ENCODE data around the gene SH2D3C. TPM values are rescaled to one million over a fixed set of nuclear protein-coding genes. Genes with fewer than 3 reads are reported as not detected.

Gene SH2D3C
- total RNA-seq, 2 donors from 2014 or later, result 15.9 to 27.2 TPM

DNA sequence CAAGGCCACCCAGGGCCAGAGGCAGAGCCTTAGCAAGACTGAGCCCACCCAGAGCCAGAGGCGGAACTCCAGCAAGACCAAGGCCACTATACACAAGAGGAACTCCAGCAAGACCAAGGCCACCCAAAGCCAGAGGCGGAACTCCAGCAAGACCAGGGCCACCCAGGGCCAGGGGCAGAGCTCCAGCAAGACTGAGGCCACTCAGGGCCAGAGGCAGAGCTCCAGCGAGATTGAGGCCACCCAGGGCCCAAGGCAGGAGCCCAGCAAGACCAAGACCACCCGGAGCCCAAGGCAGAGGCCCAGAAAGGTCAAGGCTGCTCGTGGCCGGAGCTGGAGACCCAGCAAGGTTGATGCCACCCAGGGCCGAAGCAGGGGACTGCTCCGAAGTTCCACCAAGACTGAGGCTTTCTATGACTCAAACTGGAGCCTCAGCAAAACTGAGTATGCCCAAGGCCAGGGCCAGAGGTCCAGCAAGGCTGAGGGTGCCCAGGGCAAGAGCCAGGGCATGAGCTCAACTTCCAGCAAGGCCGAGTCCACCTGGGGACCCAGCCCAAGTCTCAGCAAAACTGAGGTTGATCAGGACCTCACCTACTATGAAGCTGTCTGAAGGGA lies 47.6 kb downstream of the SH2D3C start:
- peak overlapping the region; percentile 43 for H3K27ac Mint-ChIP-seq
- H3K27me3 Mint-ChIP-seq, result no peaks in the 10 kb centered on the region
- no peaks in the 10 kb centered on the region for H3K36me3 Mint-ChIP-seq (ENCODE audit: low read depth)
- no peak overlapping the region for H3K4me3 Mint-ChIP-seq
- no peaks in the 10 kb centered on the region for H3K9me3 ChIP-seq (ENCODE audit: control insufficient read depth, low read length, poor library complexity, severe bottlenecking)
- peaks cover 14% of the 10 kb centered on the region for H3K4me1 Mint-ChIP-seq
- no peak for ATAC-seq
- DNase-seq, result no peak

DNA sequence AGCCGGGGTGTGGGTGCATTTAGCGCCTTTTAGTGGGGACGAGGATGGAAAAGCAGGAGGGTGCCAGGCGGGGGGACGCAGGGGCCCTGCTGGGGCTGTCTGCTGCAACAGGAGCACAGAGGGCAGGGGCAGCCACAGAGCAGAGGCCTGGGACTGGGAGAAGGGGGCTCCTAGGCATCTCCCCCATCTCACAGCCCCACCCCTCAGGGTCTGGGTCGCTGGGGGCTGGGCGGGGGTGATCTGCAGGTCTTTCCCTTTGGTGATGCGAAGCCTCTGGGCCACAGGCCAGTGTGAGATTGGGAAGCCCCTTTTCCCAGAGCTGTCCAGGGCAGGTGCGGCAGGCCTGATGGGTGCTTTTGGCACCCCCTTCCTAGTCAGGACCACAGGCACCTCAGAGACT lies 48.2 kb downstream of the SH2D3C start:
- no peak overlapping the region for H3K4me3 Mint-ChIP-seq
- DNase-seq, result no peak
- H3K9me3 ChIP-seq (ENCODE audit: control insufficient read depth, low read length, poor library complexity, severe bottlenecking), result no peaks in the 10 kb centered on the region
- no peak for ATAC-seq
- H3K4me1 Mint-ChIP-seq, result peaks cover 13% of the 10 kb centered on the region
- no peaks in the 10 kb centered on the region for H3K36me3 Mint-ChIP-seq (ENCODE audit: low read depth)
- no peak overlapping the region for H3K27ac Mint-ChIP-seq
- no peaks in the 10 kb centered on the region for H3K27me3 Mint-ChIP-seq

DNA sequence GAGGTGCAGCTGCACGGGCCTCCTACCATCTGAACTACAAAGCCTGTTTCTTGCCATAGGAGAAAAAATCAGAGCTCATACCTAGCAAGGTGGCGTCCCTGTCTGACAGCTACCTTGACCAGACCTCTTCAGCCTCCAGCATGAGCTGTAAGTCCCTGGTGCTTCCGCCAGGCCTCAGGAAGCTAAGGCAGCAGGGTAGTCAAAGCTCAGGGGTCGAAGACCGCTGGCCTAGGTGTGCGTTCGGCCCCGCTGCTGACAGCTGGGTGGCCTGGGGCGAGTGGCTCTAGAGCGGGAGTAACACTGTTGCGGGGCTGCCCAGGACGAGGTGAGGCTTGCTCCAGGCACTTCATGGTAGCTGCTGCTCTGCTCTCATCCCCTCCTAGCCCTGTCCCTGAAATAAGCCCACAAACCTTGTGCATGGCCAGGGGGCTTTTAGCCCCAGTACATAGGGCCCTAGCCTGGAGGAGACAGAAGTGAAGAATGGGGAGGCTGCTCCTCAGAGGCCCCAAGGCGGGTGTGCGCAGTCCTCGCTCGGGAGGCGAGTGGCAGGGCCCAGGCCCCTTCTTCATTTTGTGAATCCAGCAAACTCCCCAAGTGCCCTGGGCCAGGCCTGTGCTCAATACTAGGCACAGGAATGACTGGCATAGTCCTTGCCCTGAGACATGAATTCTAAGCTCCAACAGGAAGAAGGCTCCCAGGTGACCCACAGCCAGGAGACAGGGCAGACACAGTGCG lies 48.8 kb downstream of the SH2D3C start:
- no peak overlapping the region for H3K27ac Mint-ChIP-seq
- H3K4me3 Mint-ChIP-seq, result no peak overlapping the region
- no peak for ATAC-seq
- H3K9me3 ChIP-seq (ENCODE audit: control insufficient read depth, low read length, poor library complexity, severe bottlenecking), result no peaks in the 10 kb centered on the region
- peaks cover 12% of the 10 kb centered on the region for H3K4me1 Mint-ChIP-seq
- DNase-seq, result no peak
- no peaks in the 10 kb centered on the region for H3K27me3 Mint-ChIP-seq
- H3K36me3 Mint-ChIP-seq (ENCODE audit: low read depth), result no peaks in the 10 kb centered on the region

DNA sequence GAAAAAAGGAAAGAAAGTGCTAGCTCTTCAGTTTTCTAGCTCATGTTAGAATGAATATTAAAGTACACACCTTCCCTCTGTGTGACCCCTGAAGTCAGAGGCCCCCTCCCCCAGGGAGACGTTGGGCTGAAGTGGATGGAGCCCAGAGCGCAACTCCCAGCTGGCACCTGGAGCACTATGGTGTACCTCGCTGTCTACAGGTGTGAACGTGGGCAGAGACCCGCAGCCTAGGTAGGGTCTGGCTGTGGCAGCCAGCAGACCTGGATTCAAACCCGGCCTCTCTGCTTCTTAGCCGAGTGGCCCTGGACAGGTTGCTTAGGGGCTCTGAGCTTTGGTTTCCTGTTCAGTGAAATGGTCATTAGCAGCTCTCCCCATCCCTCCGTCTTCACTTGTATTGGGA lies 49.7 kb downstream of the SH2D3C start:
- no peaks in the 10 kb centered on the region for H3K36me3 Mint-ChIP-seq (ENCODE audit: low read depth)
- ATAC-seq, result no peak
- peak overlapping the region; percentile 16 for H3K27ac Mint-ChIP-seq
- H3K4me3 Mint-ChIP-seq, result no peak overlapping the region
- H3K4me1 Mint-ChIP-seq, result peaks cover 9% of the 10 kb centered on the region
- no peaks in the 10 kb centered on the region for H3K9me3 ChIP-seq (ENCODE audit: control insufficient read depth, low read length, poor library complexity, severe bottlenecking)
- peaks cover 4% of the 10 kb centered on the region for H3K27me3 Mint-ChIP-seq
- DNase-seq, result no peak

DNA sequence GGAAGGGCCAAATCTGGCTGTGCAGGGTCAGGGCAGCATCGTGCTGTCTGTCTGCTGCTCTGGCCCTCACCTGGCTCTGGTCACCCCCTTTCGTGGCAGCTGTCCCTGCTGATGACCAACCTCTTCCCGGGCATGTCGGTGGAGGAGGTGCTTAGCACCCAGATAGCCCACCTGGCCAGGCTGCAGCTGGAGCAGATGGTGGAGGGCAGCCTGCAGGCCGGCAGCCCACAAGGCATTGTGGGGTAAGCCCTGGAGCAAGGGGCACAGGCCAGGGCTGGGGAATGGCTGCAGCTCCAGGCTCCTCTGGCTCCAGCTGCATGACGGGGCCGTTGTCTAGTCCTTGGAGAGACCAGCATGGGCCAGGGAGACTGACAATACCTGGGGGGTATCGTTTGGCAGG lies 51.6 kb downstream of the SH2D3C start:
- H3K4me1 Mint-ChIP-seq, result peaks cover 2% of the 10 kb centered on the region
- H3K27me3 Mint-ChIP-seq, result peaks cover 6% of the 10 kb centered on the region
- no peaks in the 10 kb centered on the region for H3K9me3 ChIP-seq (ENCODE audit: control insufficient read depth, low read length, poor library complexity, severe bottlenecking)
- DNase-seq (no peak), ATAC-seq (no peak)
- no peak overlapping the region for H3K4me3 Mint-ChIP-seq
- no peak overlapping the region for H3K27ac Mint-ChIP-seq
- no peaks in the 10 kb centered on the region for H3K36me3 Mint-ChIP-seq (ENCODE audit: low read depth)

DNA sequence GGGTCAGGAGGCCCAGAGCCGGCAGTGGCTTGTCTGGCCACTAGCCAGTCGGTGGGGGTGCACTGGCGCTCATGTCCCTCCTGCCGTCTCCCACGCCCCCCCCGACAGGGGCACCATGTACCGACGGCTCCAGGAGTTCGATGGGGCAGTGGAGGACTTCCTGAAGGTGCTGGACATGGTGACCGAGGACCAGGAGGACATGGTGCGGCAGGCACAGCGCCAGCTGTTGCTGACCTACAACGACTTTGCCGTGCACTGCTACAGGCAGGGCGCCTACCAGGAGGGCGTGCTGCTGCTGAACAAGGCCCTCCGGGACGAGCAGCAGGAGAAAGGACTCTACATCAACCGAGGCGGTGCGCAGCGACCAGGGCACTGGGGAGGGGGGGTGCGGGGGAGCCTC lies 54.5 kb downstream of the SH2D3C start:
- ATAC-seq (no peak), DNase-seq (no peak)
- Mint-ChIP-seq H3K36me3 (ENCODE audit: low read depth) (no peaks in the 10 kb centered on the region), H3K4me3 (no peak overlapping the region), H3K27ac (no peak overlapping the region), H3K27me3 (peaks cover 6% of the 10 kb centered on the region), H3K4me1 (peaks cover 19% of the 10 kb centered on the region)
- no peaks in the 10 kb centered on the region for H3K9me3 ChIP-seq (ENCODE audit: control insufficient read depth, low read length, poor library complexity, severe bottlenecking)

DNA sequence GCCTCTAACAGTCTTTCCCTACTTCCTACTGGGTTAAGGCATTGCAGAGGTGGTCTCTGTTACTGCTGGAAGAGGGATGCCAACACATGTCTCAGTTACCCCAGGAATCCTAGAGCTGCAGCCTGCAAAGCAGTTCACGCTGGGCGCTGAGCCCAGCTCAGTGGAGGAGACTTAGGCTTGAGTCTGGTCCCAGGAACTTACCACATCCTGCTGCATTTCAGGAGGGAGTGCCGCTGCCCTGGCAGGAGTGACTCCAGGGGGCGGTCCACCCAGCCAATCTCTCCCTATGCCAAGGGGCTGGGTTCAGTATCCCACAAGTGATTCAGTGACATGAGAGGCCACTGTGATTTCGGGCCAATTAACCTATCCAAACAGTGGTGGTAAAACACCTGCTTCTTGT lies 55.0 kb downstream of the SH2D3C start:
- no peak for ATAC-seq
- Mint-ChIP-seq H3K27ac (no peak overlapping the region), H3K4me1 (peaks cover 19% of the 10 kb centered on the region), H3K36me3 (ENCODE audit: low read depth) (no peaks in the 10 kb centered on the region), H3K4me3 (no peak overlapping the region), H3K27me3 (peaks cover 6% of the 10 kb centered on the region)
- no peak for DNase-seq
- H3K9me3 ChIP-seq (ENCODE audit: control insufficient read depth, low read length, poor library complexity, severe bottlenecking), result no peaks in the 10 kb centered on the region

DNA sequence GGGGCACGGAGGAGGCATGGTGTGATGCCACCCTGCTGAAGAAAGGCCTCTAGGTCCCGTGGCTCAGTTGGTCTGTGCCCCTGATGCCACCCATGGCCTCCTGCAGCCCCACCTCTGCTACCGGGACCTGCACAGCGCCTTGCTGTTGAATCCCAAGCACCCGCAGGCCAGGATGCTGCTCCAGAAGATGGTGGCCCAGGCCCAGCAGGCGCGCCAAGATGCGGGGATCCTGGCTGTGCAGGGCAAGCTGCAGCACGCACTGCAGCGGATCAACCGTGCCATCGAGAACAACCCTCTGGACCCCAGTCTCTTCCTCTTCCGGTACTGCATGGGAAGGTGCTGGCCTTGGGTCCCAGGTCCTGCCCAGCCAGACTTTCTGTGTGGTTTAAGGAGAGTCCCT lies 55.5 kb downstream of the SH2D3C start:
- Mint-ChIP-seq H3K27ac (no peak overlapping the region), H3K4me3 (no peak overlapping the region), H3K27me3 (peaks cover 6% of the 10 kb centered on the region), H3K4me1 (peaks cover 19% of the 10 kb centered on the region), H3K36me3 (ENCODE audit: low read depth) (no peaks in the 10 kb centered on the region)
- H3K9me3 ChIP-seq (ENCODE audit: control insufficient read depth, low read length, poor library complexity, severe bottlenecking), result no peaks in the 10 kb centered on the region
- ATAC-seq, result no peak
- no peak for DNase-seq

DNA sequence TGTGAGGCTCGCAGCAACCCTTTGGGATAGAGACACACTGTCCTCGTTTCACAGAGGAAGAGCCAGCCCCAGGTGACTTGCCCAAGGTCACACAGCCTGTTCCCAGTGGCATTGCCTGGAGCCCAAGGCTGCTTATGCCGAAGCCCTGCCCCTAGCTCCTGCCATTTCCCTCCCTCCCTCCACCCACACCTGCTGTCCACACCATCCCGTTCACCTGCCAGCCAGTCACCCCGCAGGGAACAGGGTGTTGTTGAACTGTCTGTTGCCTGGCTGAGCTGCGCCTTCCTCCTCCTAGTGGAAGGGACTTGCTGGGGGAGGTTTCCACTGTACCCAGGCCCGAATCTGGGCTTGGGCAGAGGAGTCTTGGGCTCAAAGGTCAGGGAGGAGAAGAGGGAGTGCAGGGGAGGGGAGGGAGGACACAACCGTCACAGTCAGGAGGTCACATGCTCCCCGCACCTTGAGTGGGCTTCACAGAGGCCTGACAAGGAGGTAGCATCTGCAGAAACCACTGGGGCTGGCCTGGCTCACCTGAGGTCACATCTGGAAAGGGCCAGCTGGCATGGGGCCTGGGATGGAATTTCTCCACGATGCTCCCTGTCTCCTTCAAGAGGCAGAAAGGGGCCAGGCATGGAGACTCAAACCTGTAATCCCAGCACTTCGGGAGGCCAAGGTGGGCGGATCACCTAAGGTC lies 56.3 kb downstream of the SH2D3C start:
- H3K36me3 Mint-ChIP-seq (ENCODE audit: low read depth), result no peaks in the 10 kb centered on the region

DNA sequence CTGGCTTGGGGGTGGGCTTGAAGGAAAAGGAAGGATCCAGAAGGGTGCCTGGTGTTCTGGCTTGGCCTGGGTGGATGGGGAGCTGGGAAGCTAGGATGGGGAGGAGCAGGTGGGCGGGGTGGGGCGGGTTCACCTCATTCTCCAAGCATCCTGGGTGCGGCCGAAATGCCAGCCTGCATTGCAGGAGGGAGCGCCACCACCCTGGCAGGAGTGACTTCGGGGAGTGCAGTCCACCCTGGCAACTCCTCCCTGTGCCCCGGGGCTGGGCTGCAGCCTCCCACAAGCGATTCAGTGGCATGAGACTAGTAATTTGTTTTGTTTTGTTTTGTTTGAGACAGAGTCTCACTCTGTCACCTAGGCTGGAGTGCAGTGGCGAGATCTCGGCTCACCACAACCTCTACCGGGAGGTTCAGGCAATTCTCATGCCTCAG lies 57.1 kb downstream of the SH2D3C start:
- H3K4me3 Mint-ChIP-seq, result peak overlapping the region; percentile 58
- H3K36me3 Mint-ChIP-seq (ENCODE audit: low read depth), result no peaks in the 10 kb centered on the region
- peak overlapping the region; percentile 92 for H3K27ac Mint-ChIP-seq
- H3K4me1 Mint-ChIP-seq, result peaks cover 19% of the 10 kb centered on the region
- H3K9me3 ChIP-seq (ENCODE audit: control insufficient read depth, low read length, poor library complexity, severe bottlenecking), result no peaks in the 10 kb centered on the region
- DNase-seq (no peak), ATAC-seq (peak; percentile 54)
- peaks cover 6% of the 10 kb centered on the region for H3K27me3 Mint-ChIP-seq

More for the DNA sequence above, 56.3 kb downstream of the SH2D3C start:
- H3K4me1 Mint-ChIP-seq, result peaks cover 19% of the 10 kb centered on the region
- ATAC-seq (no peak), DNase-seq (no peak)
- no peaks in the 10 kb centered on the region for H3K9me3 ChIP-seq (ENCODE audit: control insufficient read depth, low read length, poor library complexity, severe bottlenecking)
- H3K27ac Mint-ChIP-seq, result no peak overlapping the region
- H3K27me3 Mint-ChIP-seq, result peaks cover 6% of the 10 kb centered on the region
- H3K4me3 Mint-ChIP-seq, result no peak overlapping the region

DNA sequence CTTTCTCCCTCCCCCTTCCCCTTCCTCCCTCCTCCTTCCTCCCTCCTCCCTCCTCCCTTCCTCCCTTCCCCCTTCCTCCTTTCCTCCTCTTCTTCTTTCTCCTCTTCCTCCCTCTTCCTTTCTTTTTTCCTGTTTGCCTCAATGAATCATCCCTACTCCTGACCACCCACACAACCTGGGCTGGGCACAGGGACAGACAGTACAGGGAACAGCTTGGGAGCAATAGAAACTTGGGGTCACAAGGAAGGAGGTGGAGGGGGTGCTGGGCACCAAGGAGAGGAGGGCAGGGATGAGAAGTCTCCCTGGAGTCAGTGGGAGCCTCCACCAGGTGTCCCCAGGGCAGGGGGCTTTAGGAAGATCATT lies 57.6 kb downstream of the SH2D3C start:
- Mint-ChIP-seq H3K27me3 (peaks cover 6% of the 10 kb centered on the region), H3K4me1 (peaks cover 23% of the 10 kb centered on the region), H3K4me3 (peak overlapping the region; percentile 76), H3K36me3 (ENCODE audit: low read depth) (no peaks in the 10 kb centered on the region), H3K27ac (peak overlapping the region; percentile 92)
- H3K9me3 ChIP-seq (ENCODE audit: control insufficient read depth, low read length, poor library complexity, severe bottlenecking), result no peaks in the 10 kb centered on the region
- ATAC-seq (no peak), DNase-seq (no peak)

DNA sequence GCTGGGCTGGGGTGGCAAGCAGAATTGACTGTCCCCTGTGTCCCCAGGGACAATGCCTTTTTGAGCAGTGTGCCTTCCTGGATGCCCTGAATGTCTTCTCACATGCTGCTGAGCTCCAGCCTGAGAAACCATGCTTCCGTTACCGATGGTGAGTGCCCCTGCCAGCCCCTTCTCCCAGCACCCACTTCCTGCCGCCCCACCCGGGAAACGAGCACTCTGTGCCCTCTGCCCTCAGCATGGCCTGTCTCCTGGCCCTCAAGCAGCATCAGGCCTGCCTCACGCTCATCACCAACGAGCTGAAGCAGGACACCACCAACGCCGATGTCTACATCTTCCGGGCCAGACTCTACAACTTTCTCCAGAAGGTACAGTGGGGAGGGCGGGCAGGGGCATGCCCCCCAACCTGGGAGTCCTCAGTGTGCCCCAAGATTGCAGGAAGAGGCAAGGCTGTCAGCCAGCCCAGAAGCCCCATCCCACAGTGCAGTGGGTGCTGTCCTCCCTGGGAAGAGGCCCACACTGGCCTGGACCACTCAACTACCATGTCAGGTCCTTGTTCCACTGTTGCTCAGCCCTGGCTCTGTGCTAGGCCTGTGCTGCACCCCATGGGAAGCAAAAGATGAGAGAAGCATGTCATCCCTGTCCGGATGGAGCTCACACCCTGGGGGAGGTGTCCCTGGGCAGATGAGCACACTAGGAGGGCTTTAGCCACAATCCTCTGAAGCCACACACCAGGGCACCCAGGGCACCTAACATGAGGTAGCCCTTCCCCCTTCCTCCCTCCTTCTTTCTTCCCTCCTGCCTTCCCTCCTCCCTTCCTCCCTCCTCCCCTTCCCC lies 58.2 kb downstream of the SH2D3C start:
- no peak for DNase-seq
- no peak for ATAC-seq
- H3K9me3 ChIP-seq (ENCODE audit: control insufficient read depth, low read length, poor library complexity, severe bottlenecking), result no peaks in the 10 kb centered on the region
- Mint-ChIP-seq H3K27me3 (peaks cover 6% of the 10 kb centered on the region), H3K36me3 (ENCODE audit: low read depth) (peaks cover 3% of the 10 kb centered on the region), H3K4me3 (peak overlapping the region; percentile 76), H3K4me1 (peaks cover 26% of the 10 kb centered on the region), H3K27ac (peak overlapping the region; percentile 92)

DNA sequence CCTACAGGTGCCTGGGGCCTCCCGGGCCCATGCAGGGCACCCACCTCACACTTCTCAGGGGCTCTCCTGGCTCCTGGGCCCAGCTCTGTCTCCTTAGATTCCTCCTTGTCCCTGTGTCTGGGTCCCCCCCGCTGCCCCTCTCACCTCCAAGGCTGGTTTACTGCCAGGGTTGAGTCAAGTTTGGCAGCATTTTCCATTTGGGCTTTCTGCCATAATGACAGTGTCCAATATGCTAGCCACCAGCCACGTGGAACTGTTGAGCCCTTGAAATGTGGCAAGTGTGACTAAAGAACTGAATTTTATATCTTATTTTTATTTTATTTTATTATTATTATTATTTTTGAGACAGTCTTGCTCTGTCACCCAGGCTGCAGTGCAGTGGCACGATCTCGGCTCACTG lies 60.7 kb downstream of the SH2D3C start:
- Mint-ChIP-seq H3K27me3 (no peaks in the 10 kb centered on the region), H3K36me3 (ENCODE audit: low read depth) (peaks cover 3% of the 10 kb centered on the region), H3K4me3 (peak overlapping the region; percentile 60), H3K4me1 (peaks cover 28% of the 10 kb centered on the region), H3K27ac (no peak overlapping the region)
- H3K9me3 ChIP-seq (ENCODE audit: control insufficient read depth, low read length, poor library complexity, severe bottlenecking), result no peaks in the 10 kb centered on the region
- ATAC-seq (no peak), DNase-seq (no peak)
